PC-9 (cell line): ENCODE data around the gene PTK6.

Experiments used
- CTCF ChIP-seq: fragments of 200-600 bp; sonication (generic); conservative IDR thresholded peaks from 2 replicates; pipeline ENCODE4 v1.6.1; 2017; ENCODE audit warnings: mixed run types, antibody characterized with exemption, mild to moderate bottlenecking, moderate library complexity
- EZH2 ChIP-seq: fragments of 200-600 bp; sonication (generic); IDR thresholded peaks from 2 replicates; pipeline ENCODE4 v1.8.0; 2017; ENCODE audit warnings: antibody characterized with exemption, low read depth

- TF ChIP-seq CTCF (no peak), EZH2 (no peak)
These were observed 6.6 kb upstream of the PTK6 start for GRCh38 chr20:63543733-63544132.
